Stimulated activated CD4-positive, alpha-beta T cell treated with anti-CD3 and anti-CD28 coated beads, Interleukin-15, amount 100 ng/mL, for 1 hour (primary cell): Measurements from ENCODE around the gene ADAT2.

Source experiments
- DNase-seq, 2 donors: peaks; one replicate each; pipeline ENCODE4 v3.0.0-alpha.2; 2020; ENCODE audit warnings: low read depth in 1 of 2, low spot score in 1 of 2

The ADAT2 gene

GRCh38 chr6:143441680-143442545 lies 8.6 kb downstream of the ADAT2 start:
- DNase-seq: no peak

- no peak for DNase-seq
These were observed 9.5 kb downstream of the ADAT2 start for GRCh38 chr6:143441010-143441409.

- DNase-seq: no peak
These were observed 17.9 kb downstream of the ADAT2 start for GRCh38 chr6:143432588-143432987.

- DNase-seq: no peak
These were observed 19.3 kb downstream of the ADAT2 start for GRCh38 chr6:143431226-143431625.

GRCh38 chr6:143429970-143430369 lies 20.5 kb downstream of the ADAT2 start:
- no peak for DNase-seq

DNA sequence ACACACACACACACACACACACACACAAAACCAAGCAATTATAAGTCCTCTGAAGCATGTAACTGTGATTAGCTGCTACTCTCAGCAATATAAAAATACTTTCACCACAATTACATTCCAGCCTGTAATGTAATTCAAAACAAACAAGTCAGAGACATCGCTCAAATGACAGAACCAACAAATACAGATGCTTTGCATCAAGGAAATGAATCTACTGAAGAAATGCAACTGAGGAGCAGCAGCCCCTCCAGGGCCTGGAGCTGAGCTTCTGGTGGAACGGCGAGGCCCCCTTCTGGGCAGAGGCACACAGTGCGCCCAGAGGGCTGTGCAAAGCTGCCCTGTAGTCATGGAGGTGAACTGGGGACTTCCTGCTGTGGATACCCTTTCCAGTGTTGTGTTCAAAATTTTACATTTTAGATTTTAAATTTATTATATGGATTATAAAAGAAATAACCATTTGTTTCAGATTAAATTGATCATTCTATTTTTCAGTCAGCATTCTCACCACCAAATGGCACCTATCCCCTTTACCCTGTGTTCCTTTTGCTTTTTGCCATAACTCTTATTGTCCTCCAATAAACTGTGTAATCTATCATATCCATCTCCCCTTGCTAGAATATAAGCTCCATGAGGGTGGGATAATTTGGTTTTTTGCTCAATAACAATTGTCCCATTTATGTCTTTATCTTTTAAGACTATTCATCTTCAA lies 23.2 kb downstream of the ADAT2 start:
- DNase-seq: peak; percentile 36 to 57

GRCh38 chr6:143426026-143426425 lies 24.5 kb downstream of the ADAT2 start:
- no peak for DNase-seq

GRCh38 chr6:143419526-143419925 lies 31.0 kb downstream of the ADAT2 start:
- DNase-seq: no peak

- no peak for DNase-seq
These were observed 35.7 kb downstream of the ADAT2 start for GRCh38 chr6:143414769-143415168.

- DNase-seq: no peak
These were observed 39.6 kb downstream of the ADAT2 start for GRCh38 chr6:143410859-143411270.

- DNase-seq: no peak
These were observed 41.7 kb downstream of the ADAT2 start for GRCh38 chr6:143408787-143409162.

DNA sequence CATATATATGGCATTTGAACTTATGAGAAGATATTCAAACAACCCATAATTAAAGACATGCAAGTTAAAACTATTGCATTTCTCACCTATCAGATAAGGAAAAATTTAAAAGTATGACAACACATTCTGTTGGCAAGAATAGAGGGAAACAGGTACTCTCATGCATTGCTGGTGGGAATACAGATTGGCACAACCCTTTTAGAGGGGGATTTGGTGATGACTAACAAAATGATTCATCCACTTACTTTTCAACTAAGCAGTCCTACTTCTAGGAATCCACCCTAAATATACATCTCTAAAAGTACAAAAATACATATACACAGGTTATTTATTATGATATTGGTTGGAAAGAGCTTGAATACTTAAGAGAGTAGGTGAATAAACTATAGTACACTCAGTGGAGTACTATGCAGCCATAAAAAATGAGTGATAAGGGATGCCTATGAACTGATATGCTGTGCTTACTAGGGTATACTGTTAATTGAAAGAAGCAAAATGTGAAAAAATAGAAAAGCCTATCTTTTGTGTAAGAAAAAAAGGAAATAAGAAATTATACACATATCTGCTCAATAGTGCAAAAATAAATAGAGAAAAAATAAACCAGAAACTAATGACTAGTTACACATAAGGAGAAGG lies 42.2 kb downstream of the ADAT2 start:
- DNase-seq: no peak

GRCh38 chr6:143406673-143407072 lies 43.8 kb downstream of the ADAT2 start:
- no peak for DNase-seq

DNA sequence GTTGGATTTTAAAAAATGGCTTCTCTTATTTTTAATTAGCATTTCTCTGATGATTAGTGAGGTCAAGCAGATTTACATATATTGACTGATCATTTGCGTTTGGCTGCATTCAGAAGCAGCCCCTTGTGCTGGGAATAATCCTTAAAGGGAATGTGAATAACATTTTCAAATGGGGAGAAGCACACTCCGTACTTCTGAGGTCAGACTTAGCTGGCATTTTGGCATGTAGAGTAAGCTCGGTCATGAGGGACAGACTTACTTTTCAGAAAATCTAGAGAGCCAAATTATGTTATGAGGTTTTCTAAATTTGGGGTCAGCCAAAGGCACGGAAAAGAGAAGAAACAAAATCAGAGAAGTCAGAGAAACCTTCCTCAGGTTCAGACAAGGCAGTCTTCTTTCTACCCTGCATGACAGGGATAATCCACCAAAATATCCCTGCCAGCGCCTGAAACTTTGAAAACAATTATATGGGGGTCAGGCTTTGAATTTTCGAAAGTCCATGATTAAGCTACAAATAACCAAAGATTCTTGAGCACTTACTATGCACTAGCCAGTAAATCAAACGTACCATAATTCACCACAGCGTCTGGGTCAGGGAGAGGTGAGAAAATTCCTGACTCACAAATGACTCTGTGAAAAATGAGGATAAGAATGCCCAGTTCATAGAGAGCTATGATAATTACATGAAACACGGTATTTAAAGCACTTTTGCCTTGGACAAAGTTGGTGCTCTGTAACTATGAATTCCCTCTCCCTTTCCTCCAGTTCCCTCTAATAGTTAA lies 44.9 kb downstream of the ADAT2 start:
- no peak for DNase-seq

GRCh38 chr6:143402721-143403336 lies 47.7 kb downstream of the ADAT2 start:
- no peak for DNase-seq

- no peak for DNase-seq
These were observed 48.7 kb downstream of the ADAT2 start for GRCh38 chr6:143401636-143402370.

- DNase-seq: no peak
These were observed 49.4 kb downstream of the ADAT2 start for GRCh38 chr6:143401068-143401446.

DNA sequence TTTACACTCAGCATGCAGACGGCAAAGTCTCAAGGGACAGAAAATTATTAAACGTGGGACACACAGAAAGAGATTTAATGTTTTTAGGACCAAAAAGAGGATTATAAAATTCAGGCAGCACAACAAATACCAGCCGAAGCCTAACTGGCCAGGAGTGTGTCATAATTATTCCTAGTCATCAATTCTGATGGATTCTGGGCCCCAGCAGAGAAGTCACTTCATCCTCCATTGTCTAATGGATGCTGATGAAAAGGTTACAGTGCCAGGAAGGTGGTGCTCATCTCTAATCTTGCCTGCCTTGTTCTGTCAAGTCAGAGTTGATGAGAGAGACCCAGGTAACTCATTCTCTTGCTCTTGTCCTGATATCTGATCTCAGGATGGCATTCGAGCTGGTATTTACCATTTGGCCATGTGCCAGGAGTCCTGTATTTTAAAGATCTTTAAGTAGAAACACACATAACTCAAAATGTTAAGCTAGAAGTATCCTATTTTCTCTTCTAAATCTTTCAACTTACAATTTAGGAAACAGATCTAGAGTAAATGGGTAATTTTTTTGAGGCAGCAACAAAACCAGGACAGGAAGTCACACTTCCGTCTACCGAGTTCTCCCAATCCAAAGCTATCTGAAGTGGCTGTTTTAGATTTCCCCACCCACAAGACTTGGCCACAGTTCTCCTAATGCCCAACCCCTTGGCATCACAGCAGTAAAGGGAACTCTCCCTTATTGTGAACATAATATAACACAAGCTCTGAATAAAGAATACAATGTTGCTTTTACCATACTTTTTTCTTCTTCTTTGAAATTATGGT lies 50.0 kb downstream of the ADAT2 start:
- no peak for DNase-seq

GRCh38 chr6:143399775-143400174 lies 50.7 kb downstream of the ADAT2 start:
- DNase-seq: no peak
